ENCODE measurements around the gene LAMB3. TPM values are rescaled to one million over a fixed set of nuclear protein-coding genes. Genes with fewer than 3 reads are reported as not detected.

Gene LAMB3
- polyA plus RNA-seq, 3 donors: 3.3 to 36.4 (median 5.3) TPM

DNA sequence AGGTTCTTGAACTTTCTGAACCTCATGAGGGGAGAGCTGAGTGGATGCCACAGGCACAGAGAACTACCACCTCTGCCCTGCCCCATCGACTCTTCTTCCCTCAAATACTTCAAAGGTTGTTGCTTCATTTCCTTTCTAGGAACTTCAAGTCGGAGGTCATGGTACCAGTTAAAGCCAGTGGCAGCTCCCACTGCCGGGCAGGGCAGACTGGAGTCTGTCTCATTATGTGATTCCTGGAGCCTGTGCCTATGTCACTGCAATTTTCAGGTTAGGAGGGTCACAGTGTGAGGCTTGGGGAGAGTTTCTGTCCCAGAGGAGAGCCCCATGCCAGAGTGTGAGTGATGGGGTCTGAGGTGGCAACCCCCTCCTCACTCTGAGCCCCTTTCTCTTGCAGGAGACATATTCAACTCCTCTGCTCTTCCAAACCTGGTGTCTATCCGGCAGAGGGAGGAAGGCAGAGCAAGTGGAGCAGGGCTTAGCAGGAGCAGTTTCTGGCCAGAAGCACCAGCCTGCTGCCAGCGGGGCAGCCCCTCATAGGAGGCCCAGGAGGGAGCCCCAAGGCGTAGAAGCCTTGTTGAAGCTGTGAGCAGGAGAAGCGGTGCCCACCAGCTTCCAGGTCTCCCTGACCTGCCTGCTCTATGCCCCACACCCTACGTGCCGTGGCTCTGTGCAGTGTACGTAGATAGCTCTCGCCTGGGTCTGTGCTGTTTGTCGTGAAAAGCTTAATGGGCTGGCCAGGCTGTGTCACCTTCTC, 39.4 kb downstream of the LAMB3 start:
- H3K27ac ChIP-seq (ENCODE audit: low read depth, low read length): no peak overlapping the region
- 75 to 79% (median 75%) methylated on average over 12 of the region's 12 CpGs for WGBS, 3 donors

DNA sequence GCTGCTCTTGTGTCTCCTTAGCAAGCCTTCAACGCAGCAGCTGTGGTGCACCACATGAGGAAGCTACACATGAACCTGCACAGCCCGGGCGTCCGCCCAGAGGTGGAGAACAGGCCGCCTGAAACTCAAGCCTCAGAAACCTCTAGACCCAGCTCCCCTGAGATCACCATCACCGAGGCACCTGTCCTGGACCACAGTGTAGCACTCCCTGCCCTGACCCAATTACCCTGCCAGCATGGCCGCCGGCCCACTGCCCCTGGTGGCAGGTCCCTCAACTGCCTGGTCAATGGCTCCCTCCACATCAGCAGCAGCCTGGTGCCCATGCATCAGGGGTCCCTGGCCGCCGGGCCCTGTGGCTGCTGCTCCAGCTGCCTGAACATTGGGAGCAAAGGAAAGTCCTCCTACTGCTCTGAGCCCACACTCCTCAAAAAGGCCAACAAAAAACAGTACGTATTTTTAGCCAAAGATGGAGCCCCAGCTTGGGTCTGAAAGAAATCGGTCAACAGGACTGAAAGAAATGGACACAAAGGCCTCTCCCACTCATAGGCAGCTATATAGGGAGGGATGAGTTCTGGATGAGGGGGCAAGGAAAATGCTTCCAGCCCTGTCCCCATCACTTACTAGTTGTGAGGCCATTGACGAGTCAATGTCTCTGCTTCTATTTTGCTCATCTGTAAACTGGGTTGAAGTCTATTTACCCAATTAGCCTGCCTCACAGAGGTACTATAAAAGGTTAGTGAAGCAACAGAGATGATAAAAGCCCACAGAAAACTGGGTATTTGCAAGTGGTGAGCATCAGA, 40.3 kb downstream of the LAMB3 start:
- H3K27ac ChIP-seq (ENCODE audit: low read depth, low read length): no peak overlapping the region
- 86 to 92% (median 88%) methylated on average over 13 of the region's 13 CpGs for WGBS, 3 donors

DNA sequence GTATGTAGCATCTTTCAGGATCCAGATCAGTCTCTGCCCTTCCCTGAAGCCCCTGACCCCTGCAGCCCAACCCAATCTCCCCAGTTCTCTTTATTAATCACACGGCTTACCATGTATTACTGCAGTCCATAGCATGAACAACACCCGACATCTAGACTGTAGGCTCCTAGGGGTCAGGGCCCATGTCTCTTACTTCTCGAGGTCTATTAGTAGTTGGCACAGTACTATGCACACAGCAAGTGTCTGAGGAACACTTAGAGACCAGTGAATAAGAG, 41.7 kb downstream of the LAMB3 start:
- no peak overlapping the region for H3K27ac ChIP-seq (ENCODE audit: low read depth, low read length)
- WGBS, 3 donors: 84 to 94% (median 88%) methylated on average over 3 of the region's 3 CpGs

DNA sequence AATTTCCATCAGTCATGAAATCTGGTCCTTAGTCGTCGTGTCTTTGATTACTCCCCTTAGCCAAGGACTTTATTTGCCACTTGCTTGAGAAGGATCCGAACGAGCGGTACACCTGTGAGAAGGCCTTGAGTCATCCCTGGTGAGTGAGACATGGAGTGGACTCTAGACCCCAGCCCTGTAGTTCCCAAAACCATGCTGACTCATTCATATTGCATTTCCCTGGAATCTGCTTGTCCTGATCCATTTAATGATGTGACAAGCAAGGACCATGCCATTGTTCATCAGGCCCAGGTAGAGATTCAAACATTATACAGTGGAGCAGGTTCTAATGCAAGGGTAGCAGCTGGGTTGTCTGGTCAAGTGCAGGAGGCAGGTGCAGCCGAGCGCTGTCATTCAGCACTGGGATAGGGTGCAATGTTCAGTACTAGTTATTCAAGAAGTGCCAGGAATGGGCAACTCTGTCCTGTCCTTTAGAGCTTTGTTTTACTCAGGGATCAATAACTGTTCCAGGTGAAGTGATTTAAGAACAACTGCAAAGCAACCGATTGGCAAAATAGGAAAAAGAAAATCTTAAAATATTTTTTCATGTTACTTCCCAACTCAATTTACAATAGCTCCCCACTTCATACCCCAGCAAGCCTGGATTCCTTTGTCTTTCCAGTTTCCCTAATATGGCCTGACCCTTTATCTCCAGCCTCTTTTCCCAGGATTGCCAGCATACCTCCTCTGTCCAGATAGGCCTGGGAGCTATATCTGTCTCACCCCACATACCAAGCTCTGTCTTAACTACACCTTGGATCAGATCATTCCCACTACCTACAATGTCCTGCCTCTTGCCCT, 42.2 kb downstream of the LAMB3 start:
- H3K27ac ChIP-seq (ENCODE audit: low read depth, low read length): no peak overlapping the region
- 88 to 96% (median 94%) methylated on average over 8 of the region's 8 CpGs for WGBS, 3 donors

DNA sequence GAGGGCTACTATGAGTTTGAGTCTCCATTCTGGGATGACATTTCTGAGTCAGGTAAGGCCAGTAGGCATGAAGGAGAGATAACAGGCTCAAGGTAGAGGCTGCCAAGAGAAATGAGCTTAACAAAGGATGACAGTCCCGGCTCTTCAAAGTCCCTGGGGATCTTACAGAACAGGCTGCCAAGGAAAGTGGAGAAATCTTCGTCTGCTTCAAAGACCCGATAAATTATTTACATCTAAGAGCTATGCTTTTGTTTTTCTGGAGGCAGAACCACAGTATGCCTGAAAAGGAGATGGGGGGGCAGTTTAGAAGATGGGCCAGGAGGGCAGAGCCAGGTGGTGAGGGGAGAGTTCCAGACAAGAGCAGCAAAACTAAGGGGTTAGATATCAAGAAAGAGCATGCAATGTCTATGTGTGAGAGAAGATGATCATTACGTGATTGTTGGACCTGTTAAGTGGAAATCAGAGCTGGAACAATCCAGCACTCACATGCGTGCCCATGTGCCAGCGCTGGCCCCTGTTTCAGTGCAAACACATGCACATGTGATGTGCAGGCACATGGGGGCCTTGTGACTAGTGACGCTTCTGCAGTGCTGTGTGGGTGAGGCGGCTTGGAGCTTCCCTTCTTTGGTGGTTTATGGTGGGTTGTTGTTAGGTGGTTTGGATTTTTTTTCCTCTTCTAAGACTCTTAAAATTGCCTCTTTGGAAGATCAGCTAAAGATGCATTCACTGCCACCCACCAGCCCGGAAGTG, 43.0 kb downstream of the LAMB3 start:
- 83 to 87% (median 85%) methylated on average over 9 of the region's 9 CpGs for WGBS, 3 donors
- H3K27ac ChIP-seq (ENCODE audit: low read depth, low read length): no peak overlapping the region

DNA sequence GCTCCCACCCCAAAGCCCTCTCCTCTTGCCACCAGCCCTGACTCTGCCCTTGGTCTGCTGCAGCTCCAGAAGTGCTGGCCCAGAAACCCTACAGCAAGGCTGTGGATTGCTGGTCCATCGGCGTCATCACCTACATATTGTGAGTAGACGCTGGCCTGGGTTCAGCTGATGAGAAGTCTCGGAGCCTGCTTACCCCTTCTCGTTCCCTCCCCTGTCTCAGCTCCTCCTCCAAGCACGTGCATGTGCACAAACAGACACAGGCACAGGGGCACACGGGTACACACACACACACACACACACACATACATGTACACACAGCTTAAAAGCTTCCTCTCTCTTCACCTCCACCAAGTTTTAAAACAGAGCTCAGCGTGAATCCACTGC, 44.4 kb downstream of the LAMB3 start:
- no peak overlapping the region for H3K27ac ChIP-seq (ENCODE audit: low read depth, low read length)
- 82 to 86% (median 82%) methylated on average over 8 of the region's 8 CpGs for WGBS, 3 donors

DNA sequence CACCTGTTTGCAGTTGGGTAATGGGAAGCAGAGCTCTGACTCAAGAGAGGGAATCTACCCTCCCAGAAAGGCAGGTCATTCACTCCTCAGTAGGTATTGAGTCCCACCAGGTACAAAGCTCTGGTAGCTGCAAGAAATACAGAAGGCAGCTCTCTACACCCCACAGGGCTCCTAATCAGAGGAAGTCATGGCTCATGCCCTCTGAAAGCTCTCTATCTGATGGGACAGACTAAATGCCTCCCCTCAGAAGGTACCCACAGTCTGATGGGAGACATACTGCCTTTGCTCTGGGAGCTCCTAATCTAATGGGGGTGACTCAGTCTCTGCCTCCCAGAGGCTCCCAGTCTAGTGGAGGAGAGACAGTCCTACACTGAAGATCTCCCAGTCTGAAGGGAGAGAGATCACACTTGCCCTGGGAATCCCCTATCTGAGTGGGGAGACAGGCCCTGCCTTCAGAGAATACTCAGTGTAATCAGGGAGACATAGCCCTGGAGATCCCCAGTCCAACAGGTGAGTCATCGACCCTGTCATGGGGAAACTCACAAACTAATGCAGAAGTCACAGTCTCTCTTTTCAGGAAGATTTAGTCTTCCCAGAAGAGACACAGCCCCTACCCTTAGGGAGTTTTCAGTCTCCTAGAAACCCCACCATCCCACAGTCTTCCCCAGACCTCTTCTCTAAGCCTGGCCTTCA, 45.0 kb downstream of the LAMB3 start:
- WGBS, 3 donors: 65 to 78% (median 71%) methylated on average over 1 of the region's 1 CpG
- H3K27ac ChIP-seq (ENCODE audit: low read depth, low read length): no peak overlapping the region

DNA sequence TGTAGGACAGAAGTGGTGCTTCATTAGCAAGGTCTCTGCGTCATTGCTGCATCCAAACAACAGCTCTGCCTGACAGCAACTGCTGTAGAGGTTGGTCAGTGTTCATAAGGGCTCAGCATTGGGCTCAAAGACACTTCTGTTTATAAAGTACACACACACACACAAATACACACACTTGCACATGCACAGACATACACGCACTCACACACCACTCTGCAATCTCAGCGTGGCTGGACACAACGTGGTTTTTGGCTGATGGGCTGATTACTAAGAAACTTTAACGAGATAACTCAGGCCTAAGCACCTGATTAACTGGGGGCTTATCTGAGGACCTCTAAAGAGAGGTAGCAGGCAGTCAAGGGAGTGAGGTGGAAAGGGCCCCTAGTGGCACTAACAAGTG, 48.3 kb downstream of the LAMB3 start:
- WGBS, 3 donors: 84 to 88% (median 86%) methylated on average over 5 of the region's 5 CpGs
- no peak overlapping the region for H3K27ac ChIP-seq (ENCODE audit: low read depth, low read length)

DNA sequence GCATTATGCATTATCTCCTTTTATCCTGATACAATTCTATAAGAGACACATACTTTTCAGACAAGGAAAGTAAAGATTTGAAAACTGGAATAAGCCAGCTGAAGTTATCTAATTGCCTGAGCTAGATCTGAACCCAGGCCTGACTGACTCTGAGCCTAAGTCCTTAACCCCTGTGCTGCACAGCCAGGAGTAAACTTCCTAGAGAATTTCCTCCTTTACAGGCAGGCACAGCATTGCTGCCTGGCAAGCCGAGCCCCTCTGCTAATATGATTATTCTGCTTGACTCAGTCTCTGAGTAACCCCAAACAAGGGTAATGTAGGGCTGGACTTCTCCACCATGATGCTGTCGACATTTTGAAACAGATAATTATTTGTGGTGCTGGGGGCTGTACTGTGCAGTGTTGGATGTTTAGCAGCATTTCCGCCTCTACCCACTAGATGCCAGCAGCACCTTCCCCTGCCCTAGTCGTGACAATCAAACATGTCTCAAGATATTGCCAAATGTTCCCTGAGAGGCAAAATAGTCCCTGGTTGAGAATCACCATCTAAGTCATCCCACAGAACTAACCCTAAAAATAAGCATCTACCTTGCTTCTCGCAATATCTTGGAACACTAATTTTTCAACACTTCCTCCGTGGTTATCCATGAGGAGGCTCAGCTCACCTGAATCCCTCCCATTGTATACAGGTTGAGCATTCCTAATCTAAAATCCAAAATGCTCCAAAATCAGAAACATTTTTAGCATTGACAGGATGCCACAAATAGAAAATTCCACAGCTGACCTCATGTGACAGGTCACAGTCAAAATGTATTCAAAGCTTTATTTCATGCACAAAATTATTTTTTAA, 50.2 kb downstream of the LAMB3 start:
- no peak overlapping the region for H3K27ac ChIP-seq (ENCODE audit: low read depth, low read length)
- WGBS, 3 donors: 37 to 44% (median 42%) methylated on average over 6 of the region's 6 CpGs

DNA sequence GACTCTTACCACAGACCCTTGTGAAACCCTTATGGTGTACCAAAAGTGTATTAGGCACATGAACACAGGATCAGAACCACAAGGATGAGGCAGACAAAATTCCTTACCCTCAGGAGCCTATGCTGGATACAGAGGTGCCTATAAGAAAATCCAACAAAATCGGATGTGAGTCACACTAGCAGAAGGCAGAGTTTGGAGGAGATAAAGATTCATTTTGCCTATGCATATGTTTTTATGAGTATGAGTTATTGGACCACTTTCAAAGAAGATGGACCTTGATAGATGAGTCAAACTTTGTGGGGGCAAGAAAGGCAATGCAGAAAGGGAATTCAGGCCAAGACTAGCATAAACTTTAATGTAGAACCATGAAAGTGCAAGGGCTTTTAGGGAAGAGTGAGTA, 51.7 kb downstream of the LAMB3 start:
- 69 to 96% (median 92%) methylated on average over 1 of the region's 1 CpG for WGBS, 3 donors
- H3K27ac ChIP-seq (ENCODE audit: low read depth, low read length): no peak overlapping the region

DNA sequence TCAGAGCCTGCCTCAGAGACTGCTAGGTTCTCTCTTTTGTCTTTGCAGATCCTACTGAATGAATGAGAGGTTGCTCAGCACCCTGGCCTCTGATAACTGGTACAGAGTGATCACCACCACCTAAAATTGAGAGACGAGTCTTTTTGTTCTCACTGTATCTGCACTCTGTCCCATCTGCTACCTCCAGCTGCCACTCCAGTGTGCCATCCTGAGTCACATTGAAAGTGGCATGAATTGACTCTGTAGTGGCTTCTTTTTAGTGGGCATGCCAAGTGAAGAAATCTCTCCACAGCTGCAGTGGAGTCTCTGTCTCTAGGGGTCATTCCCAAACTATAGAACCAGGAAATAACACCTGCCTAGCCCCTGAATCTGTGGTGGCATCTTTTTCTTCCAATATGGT, 54.0 kb downstream of the LAMB3 start:
- no peak overlapping the region for H3K27ac ChIP-seq (ENCODE audit: low read depth, low read length)
- 64 to 91% (median 89%) methylated on average over 1 of the region's 1 CpG for WGBS, 3 donors

DNA sequence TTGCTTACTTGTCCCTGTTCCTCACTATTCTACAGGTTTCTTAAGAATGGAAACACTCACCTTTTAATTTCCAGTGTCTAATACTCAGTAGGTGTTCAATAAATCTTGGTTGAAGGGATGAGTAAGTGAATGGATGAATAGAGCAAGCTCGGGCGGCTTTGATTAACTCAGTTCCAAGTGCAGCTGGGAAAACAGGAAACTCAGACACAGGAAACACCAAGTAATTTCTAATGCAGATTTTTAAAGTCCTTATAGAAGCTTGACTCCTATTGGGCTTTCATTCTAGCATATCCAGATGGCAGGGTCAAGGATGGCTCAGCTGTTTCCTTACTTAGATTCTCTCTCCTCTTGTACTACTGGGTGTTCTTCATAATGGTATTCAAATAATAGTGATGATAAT, 54.7 kb downstream of the LAMB3 start:
- H3K27ac ChIP-seq (ENCODE audit: low read depth, low read length): no peak overlapping the region
- WGBS, 3 donors: 50 to 75% (median 66%) methylated on average over 2 of the region's 2 CpGs

DNA sequence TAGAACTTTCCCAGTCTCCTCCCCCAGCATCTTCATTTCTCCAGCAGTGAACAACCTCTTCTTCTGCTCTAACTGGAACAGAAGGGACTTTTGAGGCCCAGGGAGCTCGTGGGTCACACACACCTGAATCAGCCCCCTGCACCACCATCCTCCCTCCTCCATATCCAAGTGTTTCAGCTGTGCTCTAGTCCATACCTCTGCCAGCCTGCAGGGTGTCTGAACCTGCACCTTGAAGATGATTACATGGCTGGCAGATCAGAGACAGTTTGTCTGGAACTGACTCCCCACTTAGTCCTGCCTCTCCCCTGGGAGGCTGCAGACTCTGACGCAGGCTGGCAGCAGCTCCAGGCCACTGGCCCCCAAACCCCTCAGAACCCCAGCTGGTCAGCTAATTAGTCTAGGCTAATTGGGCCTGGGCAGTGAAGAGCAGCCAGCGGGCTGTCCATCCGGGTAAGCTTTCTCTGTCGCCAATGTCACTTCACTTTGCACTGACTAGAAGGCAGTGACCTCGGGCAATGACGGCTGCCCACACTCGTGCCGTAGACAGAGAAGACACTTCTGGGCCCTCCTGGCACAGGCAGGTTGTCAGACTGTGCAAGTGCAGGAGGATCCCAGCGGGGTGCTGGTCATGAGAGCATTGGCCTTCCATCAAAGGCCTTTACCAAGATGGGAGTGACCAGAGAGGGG, 56.5 kb downstream of the LAMB3 start:
- 80 to 89% (median 83%) methylated on average over 10 of the region's 10 CpGs for WGBS, 3 donors
- no peak overlapping the region for H3K27ac ChIP-seq (ENCODE audit: low read depth, low read length)

DNA sequence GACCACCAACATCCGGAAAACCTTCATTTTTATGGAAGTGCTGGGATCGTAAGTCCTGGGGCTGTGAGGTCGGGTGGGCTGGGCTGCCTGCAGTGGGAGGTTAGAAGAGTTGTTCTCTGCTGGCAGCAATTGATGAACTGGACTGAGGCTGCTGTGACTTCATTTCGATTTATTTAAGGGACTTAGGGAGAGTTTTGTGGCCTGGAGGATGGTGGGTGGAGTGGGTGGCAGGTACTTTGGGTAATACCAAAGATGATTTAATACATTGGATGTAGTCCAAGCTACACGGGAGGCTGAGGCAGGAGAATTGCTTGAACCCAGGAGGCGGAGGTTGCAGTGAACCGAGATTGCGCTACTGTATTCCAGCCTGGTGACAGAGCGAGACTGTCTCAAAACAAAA, 57.2 kb downstream of the LAMB3 start:
- H3K27ac ChIP-seq (ENCODE audit: low read depth, low read length): no peak overlapping the region
- WGBS, 3 donors: 65 to 73% (median 69%) methylated on average over 9 of the region's 9 CpGs

DNA sequence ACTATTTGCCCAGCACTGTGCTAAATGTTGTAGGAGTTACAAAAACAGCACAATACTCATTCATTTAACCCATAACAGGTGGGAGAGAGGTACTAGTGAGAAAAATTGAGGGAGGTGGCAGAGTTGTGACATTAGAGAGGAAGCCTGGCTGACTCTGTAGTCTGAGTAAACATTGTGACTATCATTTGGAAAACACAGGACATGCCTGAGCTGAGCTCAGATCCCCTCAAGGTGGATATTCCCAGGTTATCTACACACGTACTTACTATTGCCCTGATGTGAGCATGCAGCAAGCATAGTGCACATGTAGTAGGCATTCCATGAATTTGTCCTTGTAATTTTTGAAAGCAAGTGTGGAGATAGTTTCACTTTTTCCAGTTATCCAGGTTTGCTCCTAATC, 57.8 kb downstream of the LAMB3 start:
- no peak overlapping the region for H3K27ac ChIP-seq (ENCODE audit: low read depth, low read length)
- WGBS, 3 donors: 57 to 87% (median 69%) methylated on average over 1 of the region's 1 CpG

DNA sequence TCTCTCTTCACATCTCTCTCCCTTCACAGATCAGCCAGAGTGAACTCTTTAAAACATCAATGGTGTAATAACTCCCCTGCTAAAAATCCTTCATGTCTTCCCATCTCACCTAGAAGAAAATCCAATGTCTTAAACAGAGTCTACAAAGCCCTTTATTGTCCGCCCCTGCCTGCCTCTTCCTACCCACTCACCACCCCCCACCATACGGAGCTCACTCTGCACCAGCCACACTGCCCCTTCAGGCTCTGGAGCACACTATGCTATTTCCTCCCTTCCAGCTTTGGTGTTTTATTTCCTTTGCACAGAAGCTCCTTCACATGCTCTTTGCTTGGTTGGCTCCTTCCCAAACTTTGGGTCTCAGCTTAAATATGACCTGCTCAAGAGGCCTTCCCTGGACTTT, 58.5 kb downstream of the LAMB3 start:
- H3K27ac ChIP-seq (ENCODE audit: low read depth, low read length): no peak overlapping the region
- WGBS, 3 donors: 55 to 75% (median 55%) methylated on average over 2 of the region's 2 CpGs

DNA sequence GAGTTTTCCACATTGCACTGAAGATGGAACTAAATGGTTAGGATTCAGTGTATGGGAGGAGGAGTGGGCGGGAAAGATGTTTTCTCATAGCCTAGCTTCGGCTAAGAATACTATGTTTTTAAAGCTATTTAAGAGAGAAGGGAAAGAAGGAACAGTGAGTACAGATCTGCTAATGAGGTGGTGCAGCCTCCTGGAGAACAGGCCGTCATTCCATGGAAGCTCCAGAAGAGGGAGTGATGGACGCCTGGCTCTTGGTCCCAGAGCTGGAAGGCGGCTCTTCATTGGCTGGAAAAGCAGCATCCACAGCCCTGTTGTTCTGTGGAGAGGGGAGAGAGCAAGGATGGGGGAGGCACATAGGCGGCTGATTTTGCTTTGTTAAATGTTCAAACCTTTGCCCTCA, 61.8 kb downstream of the LAMB3 start:
- WGBS, 3 donors: 46 to 72% (median 68%) methylated on average over 6 of the region's 6 CpGs
- H3K27ac ChIP-seq (ENCODE audit: low read depth, low read length): no peak overlapping the region

Measured in adipose tissue (tissue), 3 donors.